GM23338 (cell line): ENCODE measurements around the gene TMEM45A.

Experiments used
- CTCF ChIP-seq, 2 experiments: fragments of 200-600 bp in 1 of 2; sonication (generic) in 1 of 2; conservative IDR thresholded peaks; 2 replicates each; pipeline versions ENCODE4 v1.5.1 to v1.6.1; 2016 to 2017; ENCODE audit warnings: antibody characterized with exemption in 2 of 2, low read depth in 2 of 2, mild to moderate bottlenecking in 2 of 2, moderate library complexity in 1 of 2
- EZH2 ChIP-seq: fragments of 200-600 bp; sonication (generic); IDR thresholded peaks from one replicate; pipeline ENCODE4 v1.8.0; 2017; ENCODE audit warnings: antibody characterized with exemption, mild to moderate bottlenecking, low read depth; ENCODE audit not compliant: unreplicated experiment
- EZH2phosphoT487 ChIP-seq: fragments of 200-600 bp; sonication (generic); IDR thresholded peaks from one replicate; pipeline ENCODE4 v1.8.1; 2018; ENCODE audit warnings: antibody characterized with exemption; ENCODE audit not compliant: unreplicated experiment
- POLR2AphosphoS5 ChIP-seq: IDR thresholded peaks from 2 replicates; pipeline ENCODE4 v1.6.1; 2016; ENCODE audit warnings: antibody characterized with exemption, low read depth
- REST ChIP-seq: IDR thresholded peaks from one replicate; pipeline ENCODE4 v1.6.1; 2018; ENCODE audit warnings: antibody characterized with exemption; ENCODE audit not compliant: unreplicated experiment

GRCh38 chr3:100580147-100580546, 87.7 kb downstream of the TMEM45A start:
- TF ChIP-seq EZH2phosphoT487 = no peak
- TF ChIP-seq CTCF (conservative IDR thresholded peaks at IDR 0.05; ENCODE audit: low read depth in 2 of 2) = no peak
- TF ChIP-seq POLR2AphosphoS5 = no peak
- TF ChIP-seq EZH2 = no peak
- no peak for TF ChIP-seq REST
